ENCODE data around the gene MYB.

Gene MYB

GRCh38 chr6:135189344-135189743, 8.2 kb downstream of the MYB start:
- DNase-seq (ENCODE audit: low read depth): no peak

- DNase-seq (ENCODE audit: low read depth): no peak
Observed at GRCh38 chr6:135191508-135192255, 10.6 kb downstream of the MYB start.

GRCh38 chr6:135192256-135193174, 11.4 kb downstream of the MYB start:
- DNase-seq (ENCODE audit: low read depth): no peak

GRCh38 chr6:135193221-135193620, 12.1 kb downstream of the MYB start:
- DNase-seq (ENCODE audit: low read depth): no peak

GRCh38 chr6:135195041-135195440, 13.9 kb downstream of the MYB start:
- no peak for DNase-seq (ENCODE audit: low read depth)

- no peak for DNase-seq (ENCODE audit: low read depth)
Observed at GRCh38 chr6:135195522-135195921, 14.4 kb downstream of the MYB start.

GRCh38 chr6:135196739-135197510, 15.8 kb downstream of the MYB start:
- no peak for DNase-seq (ENCODE audit: low read depth)

- DNase-seq (ENCODE audit: low read depth): no peak
Observed at GRCh38 chr6:135202836-135203235, 21.7 kb downstream of the MYB start.

GRCh38 chr6:135204951-135205350, 23.8 kb downstream of the MYB start:
- DNase-seq (ENCODE audit: low read depth): no peak

- DNase-seq (ENCODE audit: low read depth): no peak
Observed at GRCh38 chr6:135209803-135210202, 28.7 kb downstream of the MYB start.

- no peak for DNase-seq (ENCODE audit: low read depth)
Observed at GRCh38 chr6:135210632-135211305, 29.7 kb downstream of the MYB start.

- no peak for DNase-seq (ENCODE audit: low read depth)
Observed at GRCh38 chr6:135211306-135211702, 30.2 kb downstream of the MYB start.

- no peak for DNase-seq (ENCODE audit: low read depth)
Observed at GRCh38 chr6:135212020-135212806, 31.1 kb downstream of the MYB start.

- no peak for DNase-seq (ENCODE audit: low read depth)
Observed at GRCh38 chr6:135212935-135213334, 31.8 kb downstream of the MYB start.

- no peak for DNase-seq (ENCODE audit: low read depth)
Observed at GRCh38 chr6:135213616-135214015, 32.5 kb downstream of the MYB start.

GRCh38 chr6:135215160-135215559, 34.1 kb downstream of the MYB start:
- DNase-seq (ENCODE audit: low read depth): no peak

GRCh38 chr6:135215563-135215962, 34.5 kb downstream of the MYB start:
- no peak for DNase-seq (ENCODE audit: low read depth)

GRCh38 chr6:135217663-135218062, 36.6 kb downstream of the MYB start:
- no peak for DNase-seq (ENCODE audit: low read depth)

- no peak for DNase-seq (ENCODE audit: low read depth)
Observed at GRCh38 chr6:135219346-135219745, 38.2 kb downstream of the MYB start.

- DNase-seq (ENCODE audit: low read depth): no peak
Observed at GRCh38 chr6:135221042-135221441, 39.9 kb downstream of the MYB start.

GRCh38 chr6:135221505-135221904, 40.4 kb downstream of the MYB start:
- no peak for DNase-seq (ENCODE audit: low read depth)
